H9 (cell line): ENCODE data around the gene TUBG1. TPM values are rescaled to one million over a fixed set of nuclear protein-coding genes. Genes with fewer than 3 reads are reported as not detected.
A peak's percentile ranks its signal among the peaks of the same experiment; 100 is the strongest.

Experiments
- DNase-seq: peaks from one replicate; pipeline ENCODE4 v3.0.0-alpha.2; 2017
- H2AFZ ChIP-seq: one replicate; pipeline ENCODE4 v1.6.1; 2013; ENCODE audit warnings: mild to moderate bottlenecking, low read length, control low read depth, moderate library complexity
- H2AK5ac ChIP-seq: 2 replicates; pipeline ENCODE4 v1.6.1; 2013; ENCODE audit warnings: low read length, control low read depth, mixed read lengths; ENCODE audit not compliant: insufficient read length
- H2BK120ac ChIP-seq: one replicate; pipeline ENCODE4 v1.6.1; 2013; ENCODE audit warnings: low read depth, mild to moderate bottlenecking, low read length, control low read depth, inconsistent platforms; ENCODE audit not compliant: poor library complexity, severe bottlenecking
- H2BK12ac ChIP-seq: 2 replicates; pipeline ENCODE4 v1.6.1; 2013; ENCODE audit warnings: low read length, control low read depth, mixed read lengths, low read depth; ENCODE audit not compliant: insufficient read length
- H2BK15ac ChIP-seq: 2 replicates; pipeline ENCODE4 v1.6.1; 2013; ENCODE audit warnings: low read depth, low read length, control low read depth
- H2BK20ac ChIP-seq: one replicate; pipeline ENCODE4 v1.6.1; 2013; ENCODE audit warnings: low read depth, mild to moderate bottlenecking, low read length, control low read depth, inconsistent platforms; ENCODE audit not compliant: poor library complexity, severe bottlenecking
- H2BK5ac ChIP-seq: 2 replicates; pipeline ENCODE4 v1.6.1; 2013; ENCODE audit warnings: low read length, control low read depth, mixed read lengths; ENCODE audit not compliant: insufficient read length
- H3K14ac ChIP-seq: 2 replicates; pipeline ENCODE4 v1.6.1; 2013; ENCODE audit warnings: low read length, control low read depth; ENCODE audit not compliant: insufficient read depth
- H3K18ac ChIP-seq: 2 replicates; pipeline ENCODE4 v1.6.1; 2013; ENCODE audit warnings: low read depth, mild to moderate bottlenecking, mixed read lengths, low read length, control low read depth; ENCODE audit not compliant: insufficient read length
- H3K23ac ChIP-seq: 2 replicates; pipeline ENCODE4 v1.6.1; 2013; ENCODE audit warnings: low read length, control low read depth, mixed read lengths, low read depth; ENCODE audit not compliant: insufficient read length
- H3K23me2 ChIP-seq: 2 replicates; pipeline ENCODE4 v1.6.1; 2013; ENCODE audit warnings: low read depth, mild to moderate bottlenecking, mixed read lengths, low read length, control low read depth; ENCODE audit not compliant: insufficient read length, poor library complexity, severe bottlenecking
- H3K27ac ChIP-seq: 2 replicates; pipeline ENCODE4 v1.5.1; 2013; ENCODE audit warnings: low read length, control low read depth, mixed read lengths, low read depth; ENCODE audit not compliant: insufficient read length
- H3K27me3 ChIP-seq: 2 replicates; pipeline ENCODE4 v1.6.1; 2013; ENCODE audit warnings: low read length, control low read depth, inconsistent platforms; ENCODE audit not compliant: insufficient read depth
- H3K4ac ChIP-seq: 2 replicates; pipeline ENCODE4 v1.6.1; 2013; ENCODE audit warnings: low read depth, mild to moderate bottlenecking, control low read depth, inconsistent platforms, low read length, moderate library complexity
- H3K4me1 ChIP-seq: 2 replicates; pipeline ENCODE4 v1.6.1; 2013; ENCODE audit warnings: low read length, control low read depth, inconsistent platforms; ENCODE audit not compliant: insufficient read depth
- H3K4me2 ChIP-seq: 2 replicates; pipeline ENCODE4 v1.6.1; 2013; ENCODE audit warnings: low read length, control low read depth, mixed read lengths; ENCODE audit not compliant: insufficient read length, insufficient read depth
- H3K56ac ChIP-seq: 2 replicates; pipeline ENCODE4 v1.6.1; 2013; ENCODE audit warnings: low read depth, mild to moderate bottlenecking, mixed read lengths, low read length, control low read depth; ENCODE audit not compliant: insufficient read length
- H3K79me1 ChIP-seq: 2 replicates; pipeline ENCODE4 v1.6.1; 2013; ENCODE audit warnings: low read depth, mild to moderate bottlenecking, moderate library complexity, low read length, control low read depth, inconsistent platforms; ENCODE audit not compliant: insufficient read depth, poor library complexity, severe bottlenecking
- H3K79me2 ChIP-seq: 2 replicates; pipeline ENCODE4 v1.6.1; 2013; ENCODE audit warnings: low read length, control low read depth, inconsistent platforms; ENCODE audit not compliant: insufficient read depth
- H3K9ac ChIP-seq: 2 replicates; pipeline ENCODE4 v1.6.1; 2013; ENCODE audit warnings: low read length, control low read depth, mixed read lengths; ENCODE audit not compliant: insufficient read length; ENCODE audit errors: extremely low read depth
- H3K9me3 ChIP-seq: one replicate; pipeline ENCODE4 v1.6.1; 2013; ENCODE audit warnings: low read depth, low read length, inconsistent platforms; ENCODE audit not compliant: control insufficient read depth
- H3T11ph ChIP-seq: one replicate; pipeline ENCODE4 v1.6.1; 2013; ENCODE audit warnings: mild to moderate bottlenecking, low read length, control low read depth, inconsistent platforms
- H4K20me1 ChIP-seq: one replicate; pipeline ENCODE4 v1.6.1; 2013; ENCODE audit not compliant: control insufficient read depth, insufficient read length, insufficient read depth
- H4K5ac ChIP-seq: 2 replicates; pipeline ENCODE4 v1.6.1; 2013; ENCODE audit warnings: low read depth, mild to moderate bottlenecking, mixed read lengths, low read length, control low read depth; ENCODE audit not compliant: insufficient read length
- H4K8ac ChIP-seq: replicated peaks from 2 replicates; pipeline ENCODE4 v1.6.1; 2013; ENCODE audit warnings: low read length, control low read depth, mixed read lengths, low read depth; ENCODE audit not compliant: insufficient read length
- H4K91ac ChIP-seq: 2 replicates; pipeline ENCODE4 v1.6.1; 2013; ENCODE audit warnings: low read depth, mild to moderate bottlenecking, moderate library complexity, mixed read lengths, low read length, control low read depth; ENCODE audit not compliant: insufficient read length
- H3K27ac Mint-ChIP-seq, 3 experiments: 2 replicates in 2 of 3; 3 replicates in 1 of 3; pipeline ENCODE4 v1.8.0; 2020 to 2021; ENCODE audit warnings: mixed read lengths in 3 of 3, mild to moderate bottlenecking in 1 of 3, moderate library complexity in 1 of 3
- H3K27me3 Mint-ChIP-seq: 2 replicates; pipeline ENCODE4 v1.8.0; 2021; ENCODE audit warnings: low read depth, mild to moderate bottlenecking, moderate library complexity, mixed read lengths
- H3K36me3 Mint-ChIP-seq, 3 experiments: 2 replicates in 2 of 3; 3 replicates in 1 of 3; pipeline ENCODE4 v1.8.0; 2020 to 2021; ENCODE audit warnings: low read depth in 3 of 3, mixed read lengths in 3 of 3; ENCODE audit not compliant: insufficient read depth in 1 of 3
- H3K4me1 Mint-ChIP-seq, 2 experiments: 2 replicates each; pipeline ENCODE4 v1.8.0; 2020; ENCODE audit warnings: mixed read lengths in 2 of 2
- H3K4me3 Mint-ChIP-seq, 2 experiments: 2 replicates in 1 of 2; 3 replicates in 1 of 2; pipeline ENCODE4 v1.8.0; 2020 to 2021; ENCODE audit warnings: mild to moderate bottlenecking in 2 of 2, mixed read lengths in 2 of 2, moderate library complexity in 1 of 2
- H3K9me3 Mint-ChIP-seq, 2 experiments: 2 replicates in 1 of 2; 3 replicates in 1 of 2; pipeline ENCODE4 v1.8.0; 2020; ENCODE audit warnings: mild to moderate bottlenecking in 2 of 2, mixed read lengths in 2 of 2, moderate library complexity in 1 of 2
- CTCF ChIP-seq: fragments of 200-600 bp; sonication (generic); conservative IDR thresholded peaks from 3 replicates; pipeline ENCODE4 v1.8.0; 2021; ENCODE audit warnings: antibody characterized with exemption, mild to moderate bottlenecking
- WGBS: extraction: QIAGEN DNeasy Blood & Tissue Kit; methylation state at CpG from one replicate; pipeline ENCODE4 v1.1.7; 2013; ENCODE audit warnings: missing lambda C conversion rate, low lambda C conversion rate, mixed read lengths; ENCODE audit not compliant: insufficient read length; ENCODE audit errors: extremely low coverage; 5-methylcytosine and 5-hydroxymethylcytosine counted together
- total RNA-seq: library from RNA; stranded (reverse); gene quantifications from 2 replicates; pipeline ENCODE4 v1.2.1, GENCODE V29; 2021

The TUBG1 gene
- total RNA-seq, 1 experiment from 2014 or later: 122 TPM

- H3K27ac ChIP-seq: no peak overlapping the region
- no peak overlapping the region for H2AFZ ChIP-seq
- no peak for TF ChIP-seq CTCF
- Mint-ChIP-seq H3K27ac (peak overlapping the region in 1 of 3 experiments; percentile 34; a peak in 1 of 7 replicates), H3K36me3 (no peaks in the 10 kb centered on the region), H3K27me3 (peaks cover 3% of the 10 kb centered on the region; the same call in 1 of the 2 replicates), H3K4me3 (no peak overlapping the region), H3K9me3 (no peaks in the 10 kb centered on the region), H3K4me1 (peaks cover 8 to 9% of the 10 kb centered on the region in 2 experiments)
- H3K79me2 ChIP-seq: no peaks in the 10 kb centered on the region
- no peak overlapping the region for H2BK15ac ChIP-seq
- no peak overlapping the region for H4K91ac ChIP-seq
- H3K27me3 ChIP-seq: no peaks in the 10 kb centered on the region
- H2BK5ac ChIP-seq: no peak overlapping the region
- H3K14ac ChIP-seq: no peak overlapping the region
- no peaks in the 10 kb centered on the region for H4K20me1 ChIP-seq
- WGBS: no CpG with 5 or more reads among the region's 7 CpGs
- H3K9ac ChIP-seq: no peak overlapping the region
- no peak overlapping the region for H2BK20ac ChIP-seq
- H2BK12ac ChIP-seq: no peak overlapping the region
- no peaks in the 10 kb centered on the region for H3K23me2 ChIP-seq
- H2AK5ac ChIP-seq: no peak overlapping the region
- no peak overlapping the region for H3K4ac ChIP-seq
- no peak overlapping the region for H3K4me2 ChIP-seq
- no peaks in the 10 kb centered on the region for H3K4me1 ChIP-seq
- H2BK120ac ChIP-seq: no peak overlapping the region
- H4K5ac ChIP-seq: no peak overlapping the region
- H3K79me1 ChIP-seq: no peaks in the 10 kb centered on the region
- no peak overlapping the region for H4K8ac ChIP-seq
- no peaks in the 10 kb centered on the region for H3K9me3 ChIP-seq
- no peak overlapping the region for H3T11ph ChIP-seq
- H3K23ac ChIP-seq: no peak overlapping the region
- no peak overlapping the region for H3K56ac ChIP-seq
- H3K18ac ChIP-seq: no peak overlapping the region
- no peak for DNase-seq
These were observed 30.1 kb downstream of the TUBG1 start for GRCh38 chr17:42639525-42640113.
